ENCODE results near the gene MED8. TPM values are rescaled to one million over a fixed set of nuclear protein-coding genes. Genes with fewer than 3 reads are reported as not detected.
A peak's percentile ranks its signal among the peaks of the same experiment; 100 is the strongest.

The MED8 gene
- total and polyA plus RNA-seq, 12 donors = 17.3 to 79.1 (median 32.3) TPM

- no peaks in the 10 kb centered on the region for H3K9me3 ChIP-seq (replicated peaks in 1 of 3)
- intact Hi-C loops (cut with DNase I) = no loop called here
- DNase-seq = no peak
- H3K4me3 ChIP-seq = no peak overlapping the region
- H3K27me3 ChIP-seq = no peaks in the 10 kb centered on the region
- no peak for TF ChIP-seq POLR2A (IDR thresholded peaks at IDR 0.05)
- no peak for TF ChIP-seq CTCF (IDR thresholded peaks at IDR 0.05)
- peak overlapping the region in 1 of 5 donors; percentile 61 for H3K27ac ChIP-seq
- 44 to 59% (median 54%) methylated on average over 6 of the region's 6 CpGs for WGBS, 4 donors
- peaks cover 0 to 52% of the 10 kb centered on the region in 2 donors for H3K36me3 ChIP-seq (replicated peaks in 1 of 2)
- peaks cover 0 to 12% of the 10 kb centered on the region in 2 donors for H3K4me1 ChIP-seq (replicated peaks in 1 of 2)
These were observed 7.4 kb downstream of the MED8 start for GRCh38 chr1:43382027-43382779.

GRCh38 chr1:43381612-43382011, 8.0 kb downstream of the MED8 start:
- Histone ChIP-seq H3K4me1 (replicated peaks in 1 of 2) (peaks cover 0 to 12% of the 10 kb centered on the region in 2 donors), H3K36me3 (replicated peaks in 1 of 2) (peaks cover 0 to 46% of the 10 kb centered on the region in 2 donors), H3K27ac (peak overlapping the region in 1 of 5 donors; percentile 61), H3K27me3 (no peaks in the 10 kb centered on the region), H3K9me3 (replicated peaks in 1 of 3) (no peaks in the 10 kb centered on the region), H3K4me3 (no peak overlapping the region)
- intact Hi-C loops (cut with DNase I) = no loop called here
- WGBS, 4 donors = 67 to 78% (median 69%) methylated on average over 3 of the region's 3 CpGs
- DNase-seq = peak in 2 of 7 donors; percentile 32 to 35
- TF ChIP-seq POLR2A (IDR thresholded peaks at IDR 0.05) (no peak), CTCF (IDR thresholded peaks at IDR 0.05) (no peak)

GRCh38 chr1:43379476-43379875, 10.1 kb downstream of the MED8 start:
- 93 to 100% (median 99%) methylated on average over 1 of the region's 1 CpG for WGBS, 4 donors

GRCh38 chr1:43377831-43378230, 11.8 kb downstream of the MED8 start:
- no peaks in the 10 kb centered on the region for H3K27me3 ChIP-seq
- H3K9me3 ChIP-seq (replicated peaks in 1 of 3) = no peaks in the 10 kb centered on the region
- WGBS, 4 donors = 83 to 100% (median 87%) methylated on average over 1 of the region's 1 CpG
- no peak overlapping the region for H3K27ac ChIP-seq
- H3K4me1 ChIP-seq (replicated peaks in 1 of 2) = peaks cover 0 to 24% of the 10 kb centered on the region in 2 donors
- DNase-seq = no peak
- TF ChIP-seq POLR2A (IDR thresholded peaks at IDR 0.05) = no peak
- intact Hi-C loops (cut with DNase I) = no loop called here
- no peak overlapping the region for H3K4me3 ChIP-seq
- H3K36me3 ChIP-seq (replicated peaks in 1 of 2) = peaks cover 0 to 8% of the 10 kb centered on the region in 2 donors

More at GRCh38 chr1:43379476-43379875, 10.1 kb downstream of the MED8 start:
- Histone ChIP-seq H3K9me3 (replicated peaks in 1 of 3) (no peaks in the 10 kb centered on the region), H3K27ac (no peak overlapping the region), H3K4me3 (no peak overlapping the region), H3K4me1 (replicated peaks in 1 of 2) (peaks cover 0 to 12% of the 10 kb centered on the region in 2 donors), H3K27me3 (no peaks in the 10 kb centered on the region), H3K36me3 (replicated peaks in 1 of 2) (peaks cover 0 to 25% of the 10 kb centered on the region in 2 donors)
- intact Hi-C loops (cut with DNase I) = no loop called here
- TF ChIP-seq CTCF (IDR thresholded peaks at IDR 0.05) (no peak), POLR2A (IDR thresholded peaks at IDR 0.05) (no peak)
- DNase-seq = no peak
